Mucosa of stomach (tissue), 1 donor: ENCODE measurements around the gene COL4A2.

Source experiments
- H3K27me3 ChIP-seq: one replicate; pipeline ENCODE4 v1.7.0; 2013; ENCODE audit warnings: mild to moderate bottlenecking, low read length; ENCODE audit not compliant: control insufficient read depth, insufficient read depth
- H3K36me3 ChIP-seq: one replicate; pipeline ENCODE4 v1.7.0; 2013; ENCODE audit warnings: low read length; ENCODE audit not compliant: control insufficient read depth, insufficient read depth
- H3K4me1 ChIP-seq: one replicate; pipeline ENCODE4 v1.7.0; 2013; ENCODE audit warnings: mild to moderate bottlenecking, low read length; ENCODE audit not compliant: control insufficient read depth, insufficient read depth
- H3K4me3 ChIP-seq: one replicate; pipeline ENCODE4 v1.7.0; 2013; ENCODE audit warnings: low read length
- H3K9ac ChIP-seq: one replicate; pipeline ENCODE4 v1.7.0; 2013; ENCODE audit warnings: mild to moderate bottlenecking, low read length, moderate library complexity
- H3K9me3 ChIP-seq: one replicate; pipeline ENCODE4 v1.7.0; 2013; ENCODE audit warnings: mild to moderate bottlenecking, low read length, moderate library complexity; ENCODE audit not compliant: control insufficient read depth
- donor health status: Pancreatic carcinoma.

Gene COL4A2

DNA sequence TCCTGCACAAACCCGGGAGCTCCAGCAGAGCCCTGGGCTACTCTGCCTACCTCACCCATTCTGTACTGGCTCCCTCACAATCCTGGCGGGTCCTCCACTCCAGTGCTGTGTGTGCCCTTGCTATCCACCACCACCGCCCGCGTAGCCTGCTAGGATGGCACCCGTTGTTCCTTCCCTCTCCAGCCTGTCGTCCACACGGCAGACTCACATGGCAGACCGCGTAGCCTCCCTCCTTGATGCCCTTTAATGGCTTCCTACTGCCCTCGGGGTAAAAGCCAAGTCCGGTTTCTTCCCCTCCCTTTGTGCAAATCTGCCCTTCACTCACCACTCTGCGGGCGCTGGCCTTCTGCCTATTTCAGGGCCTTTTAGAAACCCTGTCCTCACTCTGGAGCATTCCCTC, 147.9 kb downstream of the COL4A2 start:
- no peaks in the 10 kb centered on the region for H3K36me3 ChIP-seq
- H3K9me3 ChIP-seq, result no peaks in the 10 kb centered on the region

DNA sequence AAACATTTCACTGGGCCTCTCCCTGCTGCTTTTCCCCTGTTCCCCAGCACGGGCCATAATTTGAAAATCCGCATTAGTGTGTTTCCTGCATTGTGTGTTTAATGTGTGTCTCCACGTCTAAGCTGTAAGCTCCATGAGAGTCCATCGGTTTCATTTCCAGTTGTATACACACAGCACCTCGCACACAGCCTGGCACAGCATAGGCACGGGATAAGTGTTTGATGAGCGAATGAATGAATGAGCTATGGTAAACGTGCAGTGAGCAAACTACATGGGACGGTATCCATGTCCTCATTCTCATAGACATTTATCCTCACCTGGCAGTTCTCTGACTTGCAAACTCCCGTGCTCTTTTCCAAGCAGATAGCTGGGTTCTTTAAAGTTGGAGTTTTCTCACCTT, 148.4 kb downstream of the COL4A2 start:
- Histone ChIP-seq H3K4me3 (no peak overlapping the region), H3K36me3 (no peaks in the 10 kb centered on the region), H3K9ac (no peak overlapping the region), H3K9me3 (no peaks in the 10 kb centered on the region), H3K4me1 (no peaks in the 10 kb centered on the region), H3K27me3 (no peaks in the 10 kb centered on the region)

More for the DNA sequence above, 147.9 kb downstream of the COL4A2 start:
- no peak overlapping the region for H3K4me3 ChIP-seq
- H3K4me1 ChIP-seq, result no peaks in the 10 kb centered on the region
- no peak overlapping the region for H3K9ac ChIP-seq
- H3K27me3 ChIP-seq, result no peaks in the 10 kb centered on the region

DNA sequence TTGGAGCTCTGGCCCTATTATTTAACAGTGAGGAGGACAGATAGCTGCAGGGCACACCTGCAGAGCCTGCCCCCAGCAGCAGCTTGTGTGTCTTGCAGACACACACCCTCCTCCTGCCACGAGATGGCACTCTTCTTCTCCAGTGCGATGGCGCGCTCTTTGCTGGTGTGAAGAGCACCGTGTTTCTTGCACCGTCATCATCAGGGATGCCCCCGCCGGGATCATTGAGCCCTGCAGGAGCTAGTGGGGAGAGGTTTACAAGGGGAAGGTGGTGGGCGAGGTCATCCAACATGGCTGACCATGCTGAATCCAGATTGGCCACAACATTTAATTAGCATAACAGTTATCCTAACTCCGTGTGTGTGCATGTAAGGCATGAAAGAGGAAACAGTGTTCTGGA, 148.9 kb downstream of the COL4A2 start:
- H3K36me3 ChIP-seq, result no peaks in the 10 kb centered on the region
- H3K9me3 ChIP-seq, result no peaks in the 10 kb centered on the region
- H3K9ac ChIP-seq, result no peak overlapping the region
- no peaks in the 10 kb centered on the region for H3K27me3 ChIP-seq
- no peak overlapping the region for H3K4me3 ChIP-seq
- no peaks in the 10 kb centered on the region for H3K4me1 ChIP-seq

DNA sequence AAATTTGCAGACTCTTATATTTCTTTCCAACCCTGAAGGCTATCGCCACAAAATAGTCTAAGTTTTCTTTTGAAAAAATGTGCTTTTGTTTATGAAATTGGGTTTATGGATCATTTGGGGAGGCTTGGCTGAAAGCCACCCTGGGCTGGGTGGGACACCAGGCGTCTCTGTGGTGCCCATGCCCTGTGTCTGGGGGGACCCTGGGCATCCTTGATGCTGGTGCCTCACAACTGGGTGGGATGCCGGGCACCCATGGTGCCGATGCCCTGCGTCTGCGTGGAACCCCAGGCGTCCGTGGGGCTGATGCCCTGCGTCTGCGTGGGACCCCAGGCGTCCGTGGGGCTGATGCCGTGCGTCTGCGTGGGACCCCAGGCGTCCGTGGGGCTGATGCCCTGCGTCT, 149.5 kb downstream of the COL4A2 start:
- no peaks in the 10 kb centered on the region for H3K27me3 ChIP-seq
- no peaks in the 10 kb centered on the region for H3K9me3 ChIP-seq
- no peaks in the 10 kb centered on the region for H3K36me3 ChIP-seq
- no peak overlapping the region for H3K4me3 ChIP-seq
- H3K4me1 ChIP-seq, result no peaks in the 10 kb centered on the region
- no peak overlapping the region for H3K9ac ChIP-seq

DNA sequence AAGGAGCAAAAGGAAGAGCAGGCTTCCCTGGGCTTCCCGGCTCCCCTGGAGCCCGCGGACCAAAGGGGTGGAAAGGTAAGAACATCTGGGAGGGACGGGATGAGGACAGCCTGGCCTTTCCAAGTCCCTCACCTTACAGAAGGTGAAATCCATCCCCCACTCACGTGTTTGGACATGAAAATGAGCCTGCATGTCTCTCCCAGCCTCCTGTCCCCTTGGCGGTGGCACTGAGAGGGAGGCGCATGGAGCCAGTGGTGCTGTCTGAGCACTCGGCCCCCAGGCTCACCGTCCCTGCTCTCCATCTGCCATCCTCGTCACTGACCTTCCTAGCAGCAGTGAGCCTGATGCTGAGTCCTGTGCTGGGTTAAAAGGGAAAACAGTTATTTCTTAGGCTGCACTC, 150.3 kb downstream of the COL4A2 start:
- no peak overlapping the region for H3K9ac ChIP-seq
- H3K9me3 ChIP-seq, result no peaks in the 10 kb centered on the region
- no peaks in the 10 kb centered on the region for H3K36me3 ChIP-seq
- H3K27me3 ChIP-seq, result no peaks in the 10 kb centered on the region
- no peaks in the 10 kb centered on the region for H3K4me1 ChIP-seq
- no peak overlapping the region for H3K4me3 ChIP-seq

DNA sequence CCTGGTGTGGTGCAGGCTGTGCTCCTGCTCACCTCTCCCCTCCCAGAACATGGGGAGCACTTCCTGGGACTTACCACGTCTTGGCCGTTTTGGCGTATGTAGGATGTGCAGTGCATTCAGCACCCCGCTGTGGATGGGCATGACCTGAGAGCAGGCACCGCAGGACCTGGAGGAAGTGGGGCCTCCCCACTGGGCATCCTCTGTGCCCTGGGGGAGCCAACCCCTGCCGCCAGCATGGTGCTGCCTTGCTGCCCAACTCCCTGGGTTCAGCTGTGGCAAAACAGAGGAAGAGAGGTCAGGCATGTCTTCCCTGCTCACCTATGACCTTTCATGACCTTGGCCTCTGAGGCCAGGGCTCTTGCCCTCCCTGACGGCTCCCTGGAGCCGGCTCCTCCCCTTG, 150.9 kb downstream of the COL4A2 start:
- Histone ChIP-seq H3K27me3 (no peaks in the 10 kb centered on the region), H3K4me1 (no peaks in the 10 kb centered on the region), H3K9me3 (no peaks in the 10 kb centered on the region), H3K4me3 (no peak overlapping the region), H3K36me3 (no peaks in the 10 kb centered on the region), H3K9ac (no peak overlapping the region)

DNA sequence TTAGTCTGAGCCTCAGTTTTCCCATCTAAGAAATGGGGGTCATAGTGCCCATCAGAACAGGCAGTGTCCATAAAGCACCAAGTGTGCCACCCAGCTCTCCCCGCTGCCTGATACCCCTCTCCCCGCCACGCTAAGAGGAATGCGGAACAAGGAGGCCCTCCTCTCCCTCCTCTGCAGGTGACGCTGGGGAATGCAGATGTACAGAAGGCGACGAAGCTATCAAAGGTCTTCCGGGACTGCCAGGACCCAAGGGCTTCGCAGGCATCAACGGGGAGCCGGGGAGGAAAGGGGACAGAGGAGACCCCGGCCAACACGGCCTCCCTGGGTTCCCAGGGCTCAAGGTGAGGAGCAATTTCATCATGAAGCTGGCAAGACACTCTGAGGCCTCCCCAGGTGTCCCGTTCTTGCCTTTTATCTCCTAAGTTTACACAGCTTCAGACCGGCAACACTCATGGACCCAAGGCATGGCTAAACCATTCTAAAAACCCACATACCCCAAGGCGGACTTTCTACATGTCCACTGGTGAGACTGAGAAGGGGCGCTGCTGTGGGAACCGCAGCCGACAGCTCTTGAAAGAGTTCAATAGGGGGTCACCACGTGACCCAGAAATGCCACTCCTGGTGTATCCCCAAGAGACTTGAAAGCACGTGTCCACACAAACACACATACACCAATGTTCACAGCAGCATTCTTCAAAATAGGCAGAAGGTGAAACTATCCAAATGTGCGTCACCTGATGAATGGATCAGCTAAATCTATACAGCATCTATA, 151.7 kb downstream of the COL4A2 start:
- no peak overlapping the region for H3K9ac ChIP-seq
- no peaks in the 10 kb centered on the region for H3K27me3 ChIP-seq
- no peaks in the 10 kb centered on the region for H3K9me3 ChIP-seq
- H3K36me3 ChIP-seq, result no peaks in the 10 kb centered on the region
- no peak overlapping the region for H3K4me3 ChIP-seq
- no peaks in the 10 kb centered on the region for H3K4me1 ChIP-seq

DNA sequence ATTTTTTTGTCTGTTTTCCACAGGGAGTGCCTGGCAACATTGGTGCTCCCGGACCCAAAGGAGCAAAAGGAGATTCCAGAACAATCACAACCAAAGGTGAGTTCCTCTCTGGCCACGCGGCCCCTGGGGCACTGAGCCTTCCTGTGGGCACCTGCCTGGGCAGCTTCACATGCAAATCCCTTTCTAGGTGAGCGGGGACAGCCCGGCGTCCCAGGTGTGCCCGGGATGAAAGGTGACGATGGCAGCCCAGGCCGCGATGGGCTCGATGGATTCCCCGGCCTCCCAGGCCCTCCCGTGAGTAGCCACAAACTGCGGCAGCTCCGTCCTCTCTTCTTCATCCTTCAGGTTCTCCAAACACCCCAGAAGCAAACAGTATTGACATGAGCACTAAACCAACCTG, 155.0 kb downstream of the COL4A2 start:
- Histone ChIP-seq H3K27me3 (no peaks in the 10 kb centered on the region), H3K9me3 (no peaks in the 10 kb centered on the region), H3K4me3 (no peak overlapping the region), H3K4me1 (peaks cover 5% of the 10 kb centered on the region), H3K9ac (no peak overlapping the region), H3K36me3 (no peaks in the 10 kb centered on the region)

DNA sequence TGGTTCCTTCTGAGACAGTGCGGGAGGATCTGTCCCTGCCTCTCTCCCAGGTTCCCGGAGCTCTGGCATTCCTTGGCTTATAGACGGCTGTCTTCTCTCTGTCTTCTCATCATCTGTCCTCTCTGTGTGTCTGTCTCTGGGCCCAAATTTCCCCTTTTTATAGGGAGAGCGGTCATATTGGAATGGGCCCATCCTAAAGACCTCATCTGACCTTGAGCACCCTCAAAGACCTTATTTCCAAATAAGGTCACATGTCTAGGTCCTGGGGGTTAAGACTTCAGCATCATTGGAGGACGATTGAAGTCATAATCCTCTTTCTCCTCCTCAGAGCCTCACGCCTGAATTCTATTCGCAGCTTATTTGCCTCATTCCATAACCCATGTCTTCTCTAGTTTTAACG, 156.1 kb downstream of the COL4A2 start:
- H3K9ac ChIP-seq, result no peak overlapping the region
- no peaks in the 10 kb centered on the region for H3K9me3 ChIP-seq
- no peaks in the 10 kb centered on the region for H3K36me3 ChIP-seq
- no peak overlapping the region for H3K4me3 ChIP-seq
- H3K4me1 ChIP-seq, result peaks cover 5% of the 10 kb centered on the region
- no peaks in the 10 kb centered on the region for H3K27me3 ChIP-seq

DNA sequence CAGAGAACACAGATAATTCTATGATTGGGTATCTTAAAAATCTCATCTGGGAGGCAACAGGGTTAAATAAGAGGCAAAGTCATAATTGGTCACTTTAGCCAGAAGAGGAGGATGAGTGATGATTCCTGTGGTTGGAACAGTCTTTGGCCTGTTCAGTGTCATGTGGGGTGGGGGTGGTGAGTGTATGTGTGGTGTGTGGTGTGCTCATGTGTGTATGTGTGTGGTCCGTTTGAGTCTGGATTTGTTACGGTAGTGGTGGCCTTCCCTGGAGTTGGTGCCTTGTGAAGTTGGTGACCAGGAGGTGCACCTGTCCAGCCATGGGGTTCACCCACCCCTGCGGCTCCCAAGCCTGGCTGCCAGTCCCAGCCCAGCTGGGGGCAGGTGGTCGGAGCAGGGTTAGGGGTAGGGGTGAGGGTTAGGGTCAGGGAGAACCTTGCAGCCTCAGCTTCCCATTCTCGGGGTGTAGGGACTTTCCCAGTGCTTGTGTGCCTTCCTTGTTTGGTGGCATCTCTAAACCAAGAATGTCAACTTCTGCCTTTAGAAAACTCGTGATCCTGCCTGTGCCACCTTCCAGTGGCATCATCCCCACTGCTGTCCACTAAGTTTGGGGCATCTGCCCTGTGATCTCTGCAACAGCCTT, 156.9 kb downstream of the COL4A2 start:
- H3K9me3 ChIP-seq, result no peaks in the 10 kb centered on the region
- peaks cover 5% of the 10 kb centered on the region for H3K4me1 ChIP-seq
- no peak overlapping the region for H3K4me3 ChIP-seq
- no peak overlapping the region for H3K9ac ChIP-seq
- H3K27me3 ChIP-seq, result no peaks in the 10 kb centered on the region
- H3K36me3 ChIP-seq, result no peaks in the 10 kb centered on the region

DNA sequence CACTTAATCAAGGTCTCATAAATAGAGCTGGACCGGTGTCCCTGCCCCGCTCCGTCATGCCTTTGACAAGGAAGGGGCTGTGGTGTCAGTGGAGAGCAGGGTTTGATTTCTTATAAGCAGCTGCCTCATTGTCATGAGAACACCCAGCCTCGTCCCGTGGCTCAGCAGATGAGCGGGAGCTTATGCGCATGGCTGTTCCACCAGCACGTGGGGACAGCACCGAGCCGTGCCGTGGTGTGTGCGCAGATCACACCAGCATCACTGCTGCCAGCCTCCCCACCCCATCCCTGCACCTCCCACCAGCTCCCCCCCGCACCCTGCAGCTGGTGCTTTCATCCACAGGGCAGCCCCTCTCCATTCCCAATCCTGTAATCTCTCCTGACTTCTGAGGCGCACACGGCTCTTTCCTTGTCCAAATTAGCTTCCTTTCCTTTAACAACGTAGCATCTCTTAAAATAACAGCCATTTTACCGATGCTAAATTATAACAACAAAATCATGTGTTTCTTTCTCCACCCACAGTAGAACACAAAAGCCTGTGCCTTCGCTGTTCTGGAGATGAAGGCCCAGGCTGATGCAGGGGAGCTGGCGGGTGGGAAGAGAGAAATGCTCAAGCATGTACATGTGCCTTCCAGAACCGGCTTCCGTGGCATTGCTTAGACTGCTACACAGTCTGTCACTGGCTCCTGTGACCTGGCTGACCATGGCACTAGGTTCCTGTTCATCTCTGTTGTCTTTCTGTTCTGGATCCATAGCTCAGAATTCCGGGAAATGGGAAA, 157.7 kb downstream of the COL4A2 start:
- no peaks in the 10 kb centered on the region for H3K36me3 ChIP-seq

DNA sequence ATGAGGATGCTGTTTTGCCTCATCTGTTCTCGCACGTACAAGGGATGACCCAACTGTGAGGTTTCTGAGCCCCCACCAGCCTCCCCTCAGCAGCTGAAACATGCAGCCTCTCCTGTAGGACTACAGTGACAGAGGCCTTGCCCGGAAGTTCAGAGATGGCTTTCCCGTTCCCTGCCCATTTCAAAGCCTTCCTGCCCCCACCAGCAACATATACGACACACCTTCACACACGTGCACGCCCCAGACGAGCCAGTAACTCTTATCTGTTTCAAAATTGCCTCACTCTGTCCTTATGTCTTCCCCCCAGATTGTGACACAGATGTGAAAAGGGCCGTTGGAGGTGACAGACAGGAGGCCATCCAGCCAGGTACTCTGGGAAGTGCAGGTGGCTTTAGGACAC, 158.6 kb downstream of the COL4A2 start:
- Histone ChIP-seq H3K4me3 (no peak overlapping the region), H3K36me3 (no peaks in the 10 kb centered on the region), H3K4me1 (peaks cover 5% of the 10 kb centered on the region), H3K9ac (no peak overlapping the region), H3K27me3 (no peaks in the 10 kb centered on the region), H3K9me3 (no peaks in the 10 kb centered on the region)

More for the DNA sequence above, 157.7 kb downstream of the COL4A2 start:
- Histone ChIP-seq H3K9me3 (no peaks in the 10 kb centered on the region), H3K27me3 (no peaks in the 10 kb centered on the region), H3K4me1 (peaks cover 5% of the 10 kb centered on the region), H3K9ac (no peak overlapping the region), H3K4me3 (no peak overlapping the region)
